Measurements from ENCODE around the gene MEST. TPM values are rescaled to one million over a fixed set of nuclear protein-coding genes. Genes with fewer than 3 reads are reported as not detected.

The MEST gene
- total RNA-seq, 1 experiment from 2014 or later: 112 TPM

- no peak overlapping the region for H2BK120ac ChIP-seq (ENCODE audit: low read depth, low read length, poor library complexity, severe bottlenecking)
- H2BK12ac ChIP-seq (ENCODE audit: insufficient read length, low read depth, low read length): no peak overlapping the region
- TF ChIP-seq, protein P1, sequence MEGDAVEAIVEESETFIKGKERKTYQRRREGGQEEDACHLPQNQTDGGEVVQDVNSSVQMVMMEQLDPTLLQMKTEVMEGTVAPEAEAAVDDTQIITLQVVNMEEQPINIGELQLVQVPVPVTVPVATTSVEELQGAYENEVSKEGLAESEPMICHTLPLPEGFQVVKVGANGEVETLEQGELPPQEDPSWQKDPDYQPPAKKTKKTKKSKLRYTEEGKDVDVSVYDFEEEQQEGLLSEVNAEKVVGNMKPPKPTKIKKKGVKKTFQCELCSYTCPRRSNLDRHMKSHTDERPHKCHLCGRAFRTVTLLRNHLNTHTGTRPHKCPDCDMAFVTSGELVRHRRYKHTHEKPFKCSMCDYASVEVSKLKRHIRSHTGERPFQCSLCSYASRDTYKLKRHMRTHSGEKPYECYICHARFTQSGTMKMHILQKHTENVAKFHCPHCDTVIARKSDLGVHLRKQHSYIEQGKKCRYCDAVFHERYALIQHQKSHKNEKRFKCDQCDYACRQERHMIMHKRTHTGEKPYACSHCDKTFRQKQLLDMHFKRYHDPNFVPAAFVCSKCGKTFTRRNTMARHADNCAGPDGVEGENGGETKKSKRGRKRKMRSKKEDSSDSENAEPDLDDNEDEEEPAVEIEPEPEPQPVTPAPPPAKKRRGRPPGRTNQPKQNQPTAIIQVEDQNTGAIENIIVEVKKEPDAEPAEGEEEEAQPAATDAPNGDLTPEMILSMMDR (conservative IDR thresholded peaks at IDR 0.05): no peak
- no peak overlapping the region for H4K8ac ChIP-seq (replicated peaks; ENCODE audit: insufficient read length, low read depth, low read length)
- H2AFZ ChIP-seq (ENCODE audit: low read length): no peak overlapping the region
- H3K9ac ChIP-seq (ENCODE audit: extremely low read depth, insufficient read length, low read length): no peak overlapping the region
- Mint-ChIP-seq H3K4me1 (no peaks in the 10 kb centered on the region), H3K36me3 (ENCODE audit: insufficient read depth in 1 of 3, low read depth in 3 of 3) (no peaks in the 10 kb centered on the region; a peak in 1 of 7 replicates), H3K27me3 (ENCODE audit: low read depth) (no peaks in the 10 kb centered on the region), H3K27ac (no peak overlapping the region), H3K9me3 (no peaks in the 10 kb centered on the region), H3K4me3 (no peak overlapping the region)
- no peaks in the 10 kb centered on the region for H3K23me2 ChIP-seq (ENCODE audit: insufficient read length, low read depth, low read length, poor library complexity, severe bottlenecking)
- H3K4me2 ChIP-seq (ENCODE audit: insufficient read depth, insufficient read length, low read length): no peak overlapping the region
- no peak overlapping the region for H4K91ac ChIP-seq (ENCODE audit: insufficient read length, low read depth, low read length)
- no peaks in the 10 kb centered on the region for H4K20me1 ChIP-seq (ENCODE audit: control insufficient read depth, insufficient read depth, insufficient read length)
- H2BK15ac ChIP-seq (ENCODE audit: low read depth, low read length): no peak overlapping the region
- H3K9me3 ChIP-seq (ENCODE audit: control insufficient read depth, low read depth, low read length): no peaks in the 10 kb centered on the region
- no peak overlapping the region for H3K27ac ChIP-seq (ENCODE audit: insufficient read length, low read depth, low read length)
- H3K4ac ChIP-seq (ENCODE audit: low read depth, low read length): no peak overlapping the region
- no peak overlapping the region for H3K56ac ChIP-seq (ENCODE audit: insufficient read length, low read depth, low read length)
- no peak overlapping the region for H3K14ac ChIP-seq (ENCODE audit: insufficient read depth, low read length)
- no peaks in the 10 kb centered on the region for H3K79me2 ChIP-seq (ENCODE audit: insufficient read depth, low read length)
- no peak overlapping the region for H2BK5ac ChIP-seq (ENCODE audit: insufficient read length, low read length)
- H4K5ac ChIP-seq (ENCODE audit: insufficient read length, low read depth, low read length): no peak overlapping the region
- H3K18ac ChIP-seq (ENCODE audit: insufficient read length, low read depth, low read length): no peak overlapping the region
- no peaks in the 10 kb centered on the region for H3K4me1 ChIP-seq (ENCODE audit: insufficient read depth, low read length)
- no peak overlapping the region for H2BK20ac ChIP-seq (ENCODE audit: low read depth, low read length, poor library complexity, severe bottlenecking)
- H3K27me3 ChIP-seq (ENCODE audit: insufficient read depth, low read length): no peaks in the 10 kb centered on the region
- H2AK5ac ChIP-seq (ENCODE audit: insufficient read length, low read length): no peak overlapping the region
- H3K23ac ChIP-seq (ENCODE audit: insufficient read length, low read depth, low read length): no peak overlapping the region
- no CpG with 5 or more reads among the region's 3 CpGs for WGBS (ENCODE audit: extremely low coverage, insufficient read length, low lambda C conversion rate)
- no peak overlapping the region for H3T11ph ChIP-seq (ENCODE audit: low read length)
- DNase-seq: no peak
- no peaks in the 10 kb centered on the region for H3K79me1 ChIP-seq (ENCODE audit: insufficient read depth, low read depth, low read length, poor library complexity, severe bottlenecking)
These were observed 23.6 kb downstream of the MEST start for GRCh38 chr7:130515315-130516040.
